Muscle of leg (tissue), 11 donors: ENCODE data around the gene CYP2S1. TPM values are rescaled to one million over a fixed set of nuclear protein-coding genes. Genes with fewer than 3 reads are reported as not detected.
"Not testable (repeated sequence)": the region's sequence is repeated elsewhere in the genome, so short reads cannot be mapped to it uniquely, and the experiment has no call there.

Source experiments
- DNase-seq: peaks from one replicate; pipeline ENCODE4 v3.0.0; 2013
- H3K27ac ChIP-seq: one replicate; pipeline ENCODE4 v1.5.1; 2013; ENCODE audit warnings: mild to moderate bottlenecking, low read length, control low read depth
- H3K27me3 ChIP-seq: one replicate; pipeline ENCODE4 v1.6.1; 2013; ENCODE audit warnings: low read length; ENCODE audit not compliant: control insufficient read depth, insufficient read depth
- H3K36me3 ChIP-seq: one replicate; pipeline ENCODE4 v1.6.1; 2013; ENCODE audit warnings: low read length; ENCODE audit not compliant: control insufficient read depth, insufficient read depth
- H3K4me1 ChIP-seq: one replicate; pipeline ENCODE4 v1.6.1; 2013; ENCODE audit warnings: low read length; ENCODE audit not compliant: control insufficient read depth, insufficient read depth
- H3K4me3 ChIP-seq: one replicate; pipeline ENCODE4 v1.5.1; 2013; ENCODE audit warnings: low read length, control low read depth
- H3K9me3 ChIP-seq: replicated peaks from 2 replicates; pipeline ENCODE4 v1.6.1; 2013; ENCODE audit warnings: low read depth, low read length; ENCODE audit not compliant: control insufficient read depth
- WGBS: methylation state at CpG from one replicate; pipeline ENCODE4 v1.1.5; 2013; ENCODE audit warnings: missing lambda C conversion rate; ENCODE audit not compliant: insufficient coverage; 5-methylcytosine and 5-hydroxymethylcytosine counted together
- polyA plus RNA-seq, 8 donors: library from polyadenylated mRNA; unstranded; fragments of 120-200 nt; gene quantifications; one replicate each; pipeline versions ENCODE4 v1.2.1 to v1.2.3, GENCODE V29; 2013; ENCODE audit warnings: inconsistent platforms in 1 of 8, low replicate concordance in 1 of 8; ENCODE audit not compliant: insufficient read length in 8 of 8, insufficient read depth in 1 of 8
- total RNA-seq: library from RNA; stranded (reverse); fragments of 120-200 nt; gene quantifications from one replicate; pipeline ENCODE4 v1.2.4, GENCODE V29; 2013

CYP2S1 gene
- total and polyA plus RNA-seq, 9 donors: 0.09 to 3.5 (median 0.48) TPM

GRCh38 chr19:41194157-41194552 lies 1.1 kb downstream of the CYP2S1 start:
- DNase-seq: peak; percentile 20
- no peak overlapping the region for H3K4me3 ChIP-seq
- peaks cover 2% of the 10 kb centered on the region for H3K4me1 ChIP-seq
- WGBS: 32% methylated on average over 6 of the region's 6 CpGs
- peaks cover 34% of the 10 kb centered on the region for H3K27me3 ChIP-seq
- H3K27ac ChIP-seq: no peak overlapping the region
- no peaks in the 10 kb centered on the region for H3K36me3 ChIP-seq
- H3K9me3 ChIP-seq: no peaks in the 10 kb centered on the region

GRCh38 chr19:41195675-41196497 lies 2.9 kb downstream of the CYP2S1 start:
- Histone ChIP-seq H3K4me1 (peaks cover 2% of the 10 kb centered on the region), H3K36me3 (no peaks in the 10 kb centered on the region), H3K27me3 (peaks cover 31% of the 10 kb centered on the region), H3K9me3 (no peaks in the 10 kb centered on the region), H3K27ac (no peak overlapping the region), H3K4me3 (no peak overlapping the region)
- 66% methylated on average over 9 of the region's 10 CpGs for WGBS
- peak; percentile 28 for DNase-seq

GRCh38 chr19:41198559-41198958 lies 5.5 kb downstream of the CYP2S1 start:
- no peaks in the 10 kb centered on the region for H3K36me3 ChIP-seq
- H3K4me1 ChIP-seq: no peaks in the 10 kb centered on the region
- 63% methylated on average over 9 of the region's 11 CpGs for WGBS
- H3K4me3 ChIP-seq: no peak overlapping the region
- H3K9me3 ChIP-seq: no peaks in the 10 kb centered on the region
- DNase-seq: no peak
- no peak overlapping the region for H3K27ac ChIP-seq
- peaks cover 15% of the 10 kb centered on the region for H3K27me3 ChIP-seq

- Histone ChIP-seq H3K4me1 (peaks cover 12% of the 10 kb centered on the region), H3K27ac (no peak overlapping the region), H3K9me3 (no peaks in the 10 kb centered on the region), H3K4me3 (no peak overlapping the region), H3K27me3 (peaks cover under 1% of the 10 kb centered on the region), H3K36me3 (no peaks in the 10 kb centered on the region)
- DNase-seq: no peak
- 87% methylated on average over 18 of the region's 18 CpGs for WGBS
Observed at GRCh38 chr19:41203371-41203770, 10.4 kb downstream of the CYP2S1 start.

GRCh38 chr19:41204338-41204737 lies 11.3 kb downstream of the CYP2S1 start:
- WGBS: 0% methylated on average over 2 of the region's 7 CpGs
- not testable (repeated sequence) for H3K9me3 ChIP-seq, H3K36me3 ChIP-seq, H3K4me3 ChIP-seq, H3K27me3 ChIP-seq, H3K27ac ChIP-seq
- DNase-seq: peak; percentile 94
- H3K4me1 ChIP-seq: peaks cover 12% of the 10 kb centered on the region

- Histone ChIP-seq H3K4me3 (no peak overlapping the region), H3K27me3 (no peaks in the 10 kb centered on the region), H3K4me1 (peaks cover 12% of the 10 kb centered on the region), H3K36me3 (no peaks in the 10 kb centered on the region), H3K27ac (no peak overlapping the region), H3K9me3 (no peaks in the 10 kb centered on the region)
- DNase-seq: no peak
- WGBS: 56% methylated on average over 5 of the region's 10 CpGs
Observed at GRCh38 chr19:41205995-41206394, 13.0 kb downstream of the CYP2S1 start.

- Histone ChIP-seq H3K4me3 (no peak overlapping the region), H3K27ac (no peak overlapping the region), H3K36me3 (no peaks in the 10 kb centered on the region), H3K27me3 (no peaks in the 10 kb centered on the region), H3K4me1 (peaks cover 12% of the 10 kb centered on the region), H3K9me3 (no peaks in the 10 kb centered on the region)
- 59% methylated on average over 9 of the region's 9 CpGs for WGBS
- no peak for DNase-seq
Observed at GRCh38 chr19:41206456-41206855, 13.4 kb downstream of the CYP2S1 start.

GRCh38 chr19:41206926-41207750 lies 14.1 kb downstream of the CYP2S1 start:
- H3K27me3 ChIP-seq: no peaks in the 10 kb centered on the region
- no peak overlapping the region for H3K4me3 ChIP-seq
- peak overlapping the region; percentile 62 for H3K27ac ChIP-seq
- DNase-seq: peak; percentile 94
- no peaks in the 10 kb centered on the region for H3K36me3 ChIP-seq
- H3K9me3 ChIP-seq: no peaks in the 10 kb centered on the region
- WGBS: 43% methylated on average over 22 of the region's 26 CpGs
- H3K4me1 ChIP-seq: peaks cover 12% of the 10 kb centered on the region

GRCh38 chr19:41214161-41214560 lies 21.1 kb downstream of the CYP2S1 start:
- Histone ChIP-seq H3K4me3 (no peak overlapping the region), H3K9me3 (no peaks in the 10 kb centered on the region), H3K27ac (no peak overlapping the region), H3K4me1 (peaks cover 19% of the 10 kb centered on the region), H3K27me3 (peaks cover 4% of the 10 kb centered on the region), H3K36me3 (no peaks in the 10 kb centered on the region)
- 70% methylated on average over 1 of the region's 1 CpG for WGBS
- no peak for DNase-seq

GRCh38 chr19:41217741-41218140 lies 24.7 kb downstream of the CYP2S1 start:
- 75% methylated on average over 3 of the region's 7 CpGs for WGBS
- Histone ChIP-seq H3K27ac (peak overlapping the region; percentile 88), H3K9me3 (no peaks in the 10 kb centered on the region), H3K27me3 (peaks cover 8% of the 10 kb centered on the region), H3K4me3 (no peak overlapping the region), H3K36me3 (peaks cover 21% of the 10 kb centered on the region), H3K4me1 (peaks cover 39% of the 10 kb centered on the region)
- DNase-seq: no peak
